Fibroblast of the aortic adventitia (primary cell): Measurements from ENCODE around the gene SFXN5. TPM values are rescaled to one million over a fixed set of nuclear protein-coding genes. Genes with fewer than 3 reads are reported as not detected.
A peak's percentile ranks its signal among the peaks of the same experiment; 100 is the strongest.

Experiments used
- DNase-seq: peaks from one replicate; pipeline ENCODE4 v3.0.0-alpha.2; 2010; ENCODE audit warnings: low read depth
- H3K4me3 ChIP-seq: 2 replicates; pipeline ENCODE4 v1.5.1; 2011; ENCODE audit warnings: low read depth, mild to moderate bottlenecking, control low read depth, low read length, moderate library complexity
- CTCF ChIP-seq: IDR thresholded peaks from 2 replicates; pipeline ENCODE4 v1.5.1; 2011; ENCODE audit warnings: mild to moderate bottlenecking, low read length, control low read depth, inconsistent platforms; ENCODE audit not compliant: insufficient read depth
- total RNA-seq: library from RNA; depleted of rRNA; stranded (reverse); fragments of >200 nt; gene quantifications from 2 replicates; pipeline ENCODE4 v1.2.3, GENCODE V29; 2012; ENCODE audit warnings: low replicate concordance

Gene SFXN5
- total RNA-seq, 1 donor = 19.0 TPM

- H3K4me3 ChIP-seq = no peak overlapping the region
- no peak for TF ChIP-seq CTCF
- DNase-seq = no peak
These were observed 90.0 kb downstream of the SFXN5 start for GRCh38 chr2:72981536-72981935.

- no peak for TF ChIP-seq CTCF
- no peak overlapping the region for H3K4me3 ChIP-seq
- peak; percentile 61 for DNase-seq
These were observed 90.8 kb downstream of the SFXN5 start for GRCh38 chr2:72980535-72981217.

GRCh38 chr2:72979896-72980295 is 91.6 kb downstream of the SFXN5 start:
- TF ChIP-seq CTCF = no peak
- no peak overlapping the region for H3K4me3 ChIP-seq
- no peak for DNase-seq

GRCh38 chr2:72975017-72975416 is 96.5 kb downstream of the SFXN5 start:
- TF ChIP-seq CTCF = no peak
- DNase-seq = no peak

GRCh38 chr2:72974436-72974754 is 97.1 kb downstream of the SFXN5 start:
- no peak for TF ChIP-seq CTCF
- no peak for DNase-seq
- H3K4me3 ChIP-seq = no peak overlapping the region

More at GRCh38 chr2:72975017-72975416, 96.5 kb downstream of the SFXN5 start:
- H3K4me3 ChIP-seq = no peak overlapping the region

GRCh38 chr2:72973566-72974435 is 97.7 kb downstream of the SFXN5 start:
- peak; percentile 91 for TF ChIP-seq CTCF
- no peak overlapping the region for H3K4me3 ChIP-seq
- peak; percentile 55 for DNase-seq
